ENCODE results near the gene COL25A1. TPM values are rescaled to one million over a fixed set of nuclear protein-coding genes. Genes with fewer than 3 reads are reported as not detected.

COL25A1 gene
- total RNA-seq, 2 donors from 2014 or later, result 0.47 TPM; not detected in 1

- Mint-ChIP-seq H3K4me1 (no peaks in the 10 kb centered on the region), H3K36me3 (ENCODE audit: low read depth) (no peaks in the 10 kb centered on the region), H3K27ac (no peak overlapping the region), H3K27me3 (peaks cover 31% of the 10 kb centered on the region), H3K4me3 (no peak overlapping the region)
- no peak for ATAC-seq
- DNase-seq, result no peak
- H3K9me3 ChIP-seq (ENCODE audit: control insufficient read depth, low read length, poor library complexity, severe bottlenecking), result no peaks in the 10 kb centered on the region
Measured at GRCh38 chr4:109275066-109275745, 27.3 kb downstream of the COL25A1 start.

GRCh38 chr4:109266891-109267290 is 35.6 kb downstream of the COL25A1 start:
- Mint-ChIP-seq H3K27ac (no peak overlapping the region), H3K4me3 (no peak overlapping the region), H3K36me3 (ENCODE audit: low read depth) (no peaks in the 10 kb centered on the region), H3K27me3 (peaks cover 10% of the 10 kb centered on the region), H3K4me1 (no peaks in the 10 kb centered on the region)
- ATAC-seq (no peak), DNase-seq (no peak)
- no peaks in the 10 kb centered on the region for H3K9me3 ChIP-seq (ENCODE audit: control insufficient read depth, low read length, poor library complexity, severe bottlenecking)

- no peak for ATAC-seq
- no peak for DNase-seq
- Mint-ChIP-seq H3K36me3 (ENCODE audit: low read depth) (no peaks in the 10 kb centered on the region), H3K4me3 (no peak overlapping the region), H3K27ac (no peak overlapping the region), H3K27me3 (peaks cover 10% of the 10 kb centered on the region), H3K4me1 (no peaks in the 10 kb centered on the region)
- H3K9me3 ChIP-seq (ENCODE audit: control insufficient read depth, low read length, poor library complexity, severe bottlenecking), result no peaks in the 10 kb centered on the region
Measured at GRCh38 chr4:109266236-109266635, 36.2 kb downstream of the COL25A1 start.

GRCh38 chr4:109263721-109264120 is 38.7 kb downstream of the COL25A1 start:
- Mint-ChIP-seq H3K27ac (no peak overlapping the region), H3K4me3 (no peak overlapping the region), H3K36me3 (ENCODE audit: low read depth) (no peaks in the 10 kb centered on the region), H3K27me3 (peaks cover 10% of the 10 kb centered on the region), H3K4me1 (no peaks in the 10 kb centered on the region)
- ATAC-seq, result no peak
- no peaks in the 10 kb centered on the region for H3K9me3 ChIP-seq (ENCODE audit: control insufficient read depth, low read length, poor library complexity, severe bottlenecking)
- DNase-seq, result no peak

GRCh38 chr4:109256818-109257217 is 45.6 kb downstream of the COL25A1 start:
- DNase-seq, result no peak
- no peak overlapping the region for H3K4me3 Mint-ChIP-seq
- no peaks in the 10 kb centered on the region for H3K4me1 Mint-ChIP-seq
- no peaks in the 10 kb centered on the region for H3K36me3 Mint-ChIP-seq (ENCODE audit: low read depth)
- no peaks in the 10 kb centered on the region for H3K9me3 ChIP-seq (ENCODE audit: control insufficient read depth, low read length, poor library complexity, severe bottlenecking)
- no peak for ATAC-seq
- H3K27me3 Mint-ChIP-seq, result peaks cover 19% of the 10 kb centered on the region
- H3K27ac Mint-ChIP-seq, result no peak overlapping the region

- H3K4me1 Mint-ChIP-seq, result no peaks in the 10 kb centered on the region
- ATAC-seq, result no peak
- peaks cover 25% of the 10 kb centered on the region for H3K27me3 Mint-ChIP-seq
- H3K9me3 ChIP-seq (ENCODE audit: control insufficient read depth, low read length, poor library complexity, severe bottlenecking), result no peaks in the 10 kb centered on the region
- no peak overlapping the region for H3K27ac Mint-ChIP-seq
- H3K4me3 Mint-ChIP-seq, result no peak overlapping the region
- no peak for DNase-seq
- H3K36me3 Mint-ChIP-seq (ENCODE audit: low read depth), result no peaks in the 10 kb centered on the region
Measured at GRCh38 chr4:109254845-109255244, 47.6 kb downstream of the COL25A1 start.

- H3K9me3 ChIP-seq (ENCODE audit: control insufficient read depth, low read length, poor library complexity, severe bottlenecking), result no peaks in the 10 kb centered on the region
- no peak overlapping the region for H3K27ac Mint-ChIP-seq
Measured at GRCh38 chr4:109251396-109251795, 51.1 kb downstream of the COL25A1 start.

GRCh38 chr4:109248322-109248900 is 54.0 kb downstream of the COL25A1 start:
- H3K4me1 Mint-ChIP-seq, result no peaks in the 10 kb centered on the region
- DNase-seq, result no peak
- no peak overlapping the region for H3K27ac Mint-ChIP-seq
- no peak for ATAC-seq
- H3K4me3 Mint-ChIP-seq, result no peak overlapping the region
- no peaks in the 10 kb centered on the region for H3K36me3 Mint-ChIP-seq (ENCODE audit: low read depth)
- H3K27me3 Mint-ChIP-seq, result peaks cover 12% of the 10 kb centered on the region
- H3K9me3 ChIP-seq (ENCODE audit: control insufficient read depth, low read length, poor library complexity, severe bottlenecking), result no peaks in the 10 kb centered on the region

More at GRCh38 chr4:109251396-109251795, 51.1 kb downstream of the COL25A1 start:
- Mint-ChIP-seq H3K36me3 (ENCODE audit: low read depth) (no peaks in the 10 kb centered on the region), H3K4me3 (no peak overlapping the region), H3K27me3 (peaks cover 19% of the 10 kb centered on the region), H3K4me1 (no peaks in the 10 kb centered on the region)
- DNase-seq (no peak), ATAC-seq (no peak)

GRCh38 chr4:109243871-109244270 is 58.6 kb downstream of the COL25A1 start:
- Mint-ChIP-seq H3K4me3 (no peak overlapping the region), H3K36me3 (ENCODE audit: low read depth) (no peaks in the 10 kb centered on the region), H3K27me3 (peaks cover 6% of the 10 kb centered on the region), H3K27ac (no peak overlapping the region), H3K4me1 (no peaks in the 10 kb centered on the region)
- ATAC-seq (no peak), DNase-seq (no peak)
- H3K9me3 ChIP-seq (ENCODE audit: control insufficient read depth, low read length, poor library complexity, severe bottlenecking), result no peaks in the 10 kb centered on the region

GRCh38 chr4:109238746-109239145 is 63.7 kb downstream of the COL25A1 start:
- no peaks in the 10 kb centered on the region for H3K36me3 Mint-ChIP-seq (ENCODE audit: low read depth)
- H3K27ac Mint-ChIP-seq, result no peak overlapping the region
- ATAC-seq, result no peak
- no peak for DNase-seq
- no peak overlapping the region for H3K4me3 Mint-ChIP-seq
- H3K4me1 Mint-ChIP-seq, result no peaks in the 10 kb centered on the region
- no peaks in the 10 kb centered on the region for H3K9me3 ChIP-seq (ENCODE audit: control insufficient read depth, low read length, poor library complexity, severe bottlenecking)
- peaks cover 6% of the 10 kb centered on the region for H3K27me3 Mint-ChIP-seq

- no peaks in the 10 kb centered on the region for H3K9me3 ChIP-seq (ENCODE audit: control insufficient read depth, low read length, poor library complexity, severe bottlenecking)
- Mint-ChIP-seq H3K27me3 (no peaks in the 10 kb centered on the region), H3K36me3 (ENCODE audit: low read depth) (no peaks in the 10 kb centered on the region), H3K4me1 (no peaks in the 10 kb centered on the region), H3K27ac (no peak overlapping the region), H3K4me3 (no peak overlapping the region)
- no peak for DNase-seq
- ATAC-seq, result no peak
Measured at GRCh38 chr4:109235683-109236082, 66.8 kb downstream of the COL25A1 start.

- ATAC-seq, result no peak
- DNase-seq, result no peak
- H3K4me3 Mint-ChIP-seq, result no peak overlapping the region
- no peaks in the 10 kb centered on the region for H3K4me1 Mint-ChIP-seq
- peaks cover 5% of the 10 kb centered on the region for H3K27me3 Mint-ChIP-seq
- no peak overlapping the region for H3K27ac Mint-ChIP-seq
- H3K9me3 ChIP-seq (ENCODE audit: control insufficient read depth, low read length, poor library complexity, severe bottlenecking), result no peaks in the 10 kb centered on the region
- no peaks in the 10 kb centered on the region for H3K36me3 Mint-ChIP-seq (ENCODE audit: low read depth)
Measured at GRCh38 chr4:109234596-109234995, 67.9 kb downstream of the COL25A1 start.

GRCh38 chr4:109233570-109233969 is 68.9 kb downstream of the COL25A1 start:
- ATAC-seq, result no peak
- no peak overlapping the region for H3K27ac Mint-ChIP-seq
- H3K4me3 Mint-ChIP-seq, result no peak overlapping the region
- H3K36me3 Mint-ChIP-seq (ENCODE audit: low read depth), result no peaks in the 10 kb centered on the region
- peaks cover 12% of the 10 kb centered on the region for H3K27me3 Mint-ChIP-seq
- no peaks in the 10 kb centered on the region for H3K9me3 ChIP-seq (ENCODE audit: control insufficient read depth, low read length, poor library complexity, severe bottlenecking)
- no peaks in the 10 kb centered on the region for H3K4me1 Mint-ChIP-seq
- no peak for DNase-seq

- H3K27me3 Mint-ChIP-seq, result peaks cover 20% of the 10 kb centered on the region
Measured at GRCh38 chr4:109232681-109233080, 69.8 kb downstream of the COL25A1 start.

More at GRCh38 chr4:109232681-109233080, 69.8 kb downstream of the COL25A1 start:
- Mint-ChIP-seq H3K4me1 (no peaks in the 10 kb centered on the region), H3K27ac (no peak overlapping the region), H3K36me3 (ENCODE audit: low read depth) (no peaks in the 10 kb centered on the region), H3K4me3 (no peak overlapping the region)
- ATAC-seq, result no peak
- no peak for DNase-seq
- no peaks in the 10 kb centered on the region for H3K9me3 ChIP-seq (ENCODE audit: control insufficient read depth, low read length, poor library complexity, severe bottlenecking)
